ENCODE results near the gene FAM180B. TPM values are rescaled to one million over a fixed set of nuclear protein-coding genes. Genes with fewer than 3 reads are reported as not detected.
A peak's percentile ranks its signal among the peaks of the same experiment; 100 is the strongest.

FAM180B gene
- total RNA-seq, 1 donor from 2014 or later: not detected

DNA sequence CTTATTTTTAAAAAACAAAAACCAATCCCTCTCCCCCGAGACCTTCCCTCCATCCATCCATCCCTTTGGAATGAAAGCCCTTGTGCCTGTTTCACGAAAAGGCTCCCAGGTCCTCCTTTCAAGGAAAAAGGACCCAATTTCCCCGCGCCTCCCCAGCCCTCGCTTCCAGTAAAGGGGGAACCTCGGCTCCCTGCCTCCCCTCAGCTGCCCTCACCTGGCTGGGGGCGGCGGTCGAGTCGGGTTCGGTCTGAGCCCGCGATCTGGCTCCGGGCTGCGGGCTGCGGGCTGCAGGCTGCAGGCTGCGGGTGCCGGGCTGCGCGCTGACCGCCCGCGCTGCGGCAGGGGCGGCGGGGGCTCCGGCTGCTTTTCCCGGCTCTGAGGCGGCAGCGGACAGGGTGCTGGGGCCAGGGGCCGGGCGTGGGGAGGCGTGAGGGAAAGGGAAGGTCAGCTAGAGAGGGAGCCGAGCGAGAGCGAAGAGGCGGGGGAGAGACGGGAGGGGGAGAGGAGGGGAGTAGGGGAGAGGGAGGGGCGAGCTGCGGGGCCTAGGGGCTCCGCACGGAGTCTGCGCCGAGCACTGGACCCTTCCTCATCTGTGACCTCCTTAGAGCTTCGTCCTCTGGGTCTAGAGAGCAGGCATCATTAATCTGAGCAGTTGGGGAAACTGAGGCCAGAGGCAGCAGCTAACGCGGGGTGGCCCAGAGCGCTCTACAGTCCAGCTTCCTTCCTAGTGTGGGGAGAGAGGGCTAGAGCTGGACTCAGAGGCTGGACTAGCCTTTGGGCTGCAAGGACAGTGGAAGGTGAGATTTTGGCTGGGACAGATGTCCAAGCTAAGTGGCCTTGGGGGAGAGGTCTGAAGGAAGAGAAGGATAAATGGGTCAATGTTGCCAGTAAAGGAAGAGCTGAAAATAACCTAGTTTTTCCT lies 7.7 kb downstream of the FAM180B start, which contains the start of gene C1QTNF4:
C1QTNF4 (minus strand) TSS at position 478 of the 922 bp plus-strand sequence. CDS start 3,601 bp downstream, outside the sequence.
- Histone ChIP-seq H3K36me3 (ENCODE audit: control insufficient read depth, insufficient read depth, low read length) (no peaks in the 10 kb centered on the region), H3K4me3 (ENCODE audit: low read depth, low read length) (peak within 1 kb of the TSS; percentile 9), H3K27me3 (ENCODE audit: control insufficient read depth, insufficient read depth, low read length) (peaks cover 51% of the 10 kb centered on the region)
- no peak for DNase-seq (ENCODE audit: low read depth)
- no peak for TF ChIP-seq CTCF (IDR thresholded peaks at IDR 0.05; ENCODE audit: insufficient read depth, low read length, poor library complexity, severe bottlenecking)

GRCh38 chr11:47595029-47595428 lies 8.6 kb downstream of the FAM180B start:
- no peak for DNase-seq (ENCODE audit: low read depth)
- no peaks in the 10 kb centered on the region for H3K36me3 ChIP-seq (ENCODE audit: control insufficient read depth, insufficient read depth, low read length)
- peaks cover 43% of the 10 kb centered on the region for H3K27me3 ChIP-seq (ENCODE audit: control insufficient read depth, insufficient read depth, low read length)
- no peak for TF ChIP-seq CTCF (IDR thresholded peaks at IDR 0.05; ENCODE audit: insufficient read depth, low read length, poor library complexity, severe bottlenecking)
- H3K4me3 ChIP-seq (ENCODE audit: low read depth, low read length): no peak overlapping the region

DNA sequence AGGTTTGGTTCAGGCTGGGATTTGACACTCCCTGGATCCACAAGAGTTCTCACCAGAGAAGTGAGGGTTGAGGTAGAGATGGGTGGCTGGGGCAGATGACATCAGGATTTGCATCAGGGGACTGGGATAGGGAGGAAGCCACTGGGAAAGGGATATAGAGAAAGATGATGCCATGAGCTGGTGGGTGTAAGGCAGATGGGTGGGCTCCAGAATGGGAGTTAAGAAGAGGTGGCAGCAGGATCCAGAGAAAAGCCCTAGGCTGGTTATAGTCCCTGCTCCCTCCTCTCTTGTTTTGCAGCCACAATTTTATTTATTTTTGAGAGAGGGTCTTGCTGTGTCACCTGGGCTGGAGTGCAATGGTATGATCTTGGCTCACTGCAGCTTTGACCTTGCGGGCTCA lies 9.5 kb downstream of the FAM180B start:
- DNase-seq (ENCODE audit: low read depth): no peak

GRCh38 chr11:47599902-47600301 lies 13.4 kb downstream of the FAM180B start:
- no peaks in the 10 kb centered on the region for H3K36me3 ChIP-seq (ENCODE audit: control insufficient read depth, insufficient read depth, low read length)
- H3K4me3 ChIP-seq (ENCODE audit: low read depth, low read length): no peak overlapping the region
- peaks cover 6% of the 10 kb centered on the region for H3K27me3 ChIP-seq (ENCODE audit: control insufficient read depth, insufficient read depth, low read length)
- DNase-seq (ENCODE audit: low read depth): no peak
- no peak for TF ChIP-seq CTCF (IDR thresholded peaks at IDR 0.05; ENCODE audit: insufficient read depth, low read length, poor library complexity, severe bottlenecking)

More for the DNA sequence above, 9.5 kb downstream of the FAM180B start:
- no peaks in the 10 kb centered on the region for H3K36me3 ChIP-seq (ENCODE audit: control insufficient read depth, insufficient read depth, low read length)
- no peak overlapping the region for H3K4me3 ChIP-seq (ENCODE audit: low read depth, low read length)
- peaks cover 40% of the 10 kb centered on the region for H3K27me3 ChIP-seq (ENCODE audit: control insufficient read depth, insufficient read depth, low read length)
- TF ChIP-seq CTCF (IDR thresholded peaks at IDR 0.05; ENCODE audit: insufficient read depth, low read length, poor library complexity, severe bottlenecking): no peak

- no peak for DNase-seq (ENCODE audit: low read depth)
- Histone ChIP-seq H3K36me3 (ENCODE audit: control insufficient read depth, insufficient read depth, low read length) (no peaks in the 10 kb centered on the region), H3K4me3 (ENCODE audit: low read depth, low read length) (no peak overlapping the region), H3K27me3 (ENCODE audit: control insufficient read depth, insufficient read depth, low read length) (no peaks in the 10 kb centered on the region)
- TF ChIP-seq CTCF (IDR thresholded peaks at IDR 0.05; ENCODE audit: insufficient read depth, low read length, poor library complexity, severe bottlenecking): no peak
Observed at GRCh38 chr11:47603295-47603694, 16.8 kb downstream of the FAM180B start.

Measured in kidney epithelial cell (primary cell).